Non-pigmented ciliary epithelial cell (primary cell): ENCODE results near the gene LILRB2.
"Not testable (repeated sequence)": the region's sequence is repeated elsewhere in the genome, so short reads cannot be mapped to it uniquely, and the experiment has no call there.

Experiments used
- DNase-seq: peaks from one replicate; pipeline ENCODE4 v3.0.0-alpha.2; 2010; ENCODE audit warnings: low read depth

LILRB2 gene

GRCh38 chr19:54305141-54305540 lies 24.2 kb upstream of the LILRB2 start:
- DNase-seq = no peak

GRCh38 chr19:54302257-54302656 lies 21.3 kb upstream of the LILRB2 start:
- DNase-seq = no peak

- no peak for DNase-seq
These were observed 18.6 kb upstream of the LILRB2 start for GRCh38 chr19:54299515-54299914.

GRCh38 chr19:54299126-54299498 lies 18.2 kb upstream of the LILRB2 start:
- no peak for DNase-seq

GRCh38 chr19:54298357-54299125 lies 17.6 kb upstream of the LILRB2 start:
- no peak for DNase-seq

GRCh38 chr19:54297759-54298305 lies 16.9 kb upstream of the LILRB2 start:
- no peak for DNase-seq

- no peak for DNase-seq
These were observed 13.6 kb upstream of the LILRB2 start for GRCh38 chr19:54294539-54294938.

- not testable (repeated sequence) for DNase-seq
These were observed 8.2 kb upstream of the LILRB2 start for GRCh38 chr19:54289160-54289559.

- no peak for DNase-seq
These were observed 6.5 kb upstream of the LILRB2 start for GRCh38 chr19:54287456-54287855.

- not testable (repeated sequence) for DNase-seq
These were observed 5.4 kb upstream of the LILRB2 start for GRCh38 chr19:54286283-54286682.

- not testable (repeated sequence) for DNase-seq
These were observed 4.6 kb upstream of the LILRB2 start for GRCh38 chr19:54285427-54286056.

- DNase-seq = no peak
These were observed 2.0 kb upstream of the LILRB2 start for GRCh38 chr19:54282686-54283470.

GRCh38 chr19:54281729-54282075 lies 792 bp upstream of the LILRB2 start:
- not testable (repeated sequence) for DNase-seq

- not testable (repeated sequence) for DNase-seq
These were observed 469 bp downstream of the LILRB2 start for GRCh38 chr19:54280441-54280840.

- DNase-seq = not testable (repeated sequence)
These were observed 885 bp downstream of the LILRB2 start for GRCh38 chr19:54280025-54280424.

- no peak for DNase-seq
These were observed 1.4 kb downstream of the LILRB2 start for GRCh38 chr19:54279406-54279962.

- not testable (repeated sequence) for DNase-seq
These were observed 2.2 kb downstream of the LILRB2 start for GRCh38 chr19:54278571-54279195.

GRCh38 chr19:54278056-54278455 lies 2.9 kb downstream of the LILRB2 start:
- DNase-seq = not testable (repeated sequence)

- not testable (repeated sequence) for DNase-seq
These were observed 3.7 kb downstream of the LILRB2 start for GRCh38 chr19:54277111-54277615.

GRCh38 chr19:54275951-54276350 lies 5.0 kb downstream of the LILRB2 start:
- no peak for DNase-seq

GRCh38 chr19:54274516-54274915 lies 6.4 kb downstream of the LILRB2 start:
- DNase-seq = not testable (repeated sequence)

GRCh38 chr19:54273821-54274220 lies 7.1 kb downstream of the LILRB2 start:
- no peak for DNase-seq
